GM18505 (cell line): ENCODE data around the gene NRSN2.
A peak's percentile ranks its signal among the peaks of the same experiment; 100 is the strongest.
"Not testable (repeated sequence)": the region's sequence is repeated elsewhere in the genome, so short reads cannot be mapped to it uniquely, and the experiment has no call there.

Experiments
- ATAC-seq: cut with Tn5 transposase; IDR thresholded peaks from one replicate; pipeline ENCODE4 v1.9.1; 2021; ENCODE audit not compliant: unreplicated experiment
- POLR2A ChIP-seq: IDR thresholded peaks from 4 replicates; pipeline ENCODE4 v1.6.1; 2011; ENCODE audit warnings: borderline replicate concordance; ENCODE audit not compliant: insufficient read depth, insufficient read length; ENCODE audit errors: extremely low read depth

The NRSN2 gene

GRCh38 chr20:378961-379336, 32.0 kb downstream of the NRSN2 start:
- ATAC-seq, result no peak
- no peak for TF ChIP-seq POLR2A

GRCh38 chr20:380763-381580, 34.1 kb downstream of the NRSN2 start:
- ATAC-seq, result peak; percentile 45
- TF ChIP-seq POLR2A, result peak; percentile 78

- peak; percentile 53 for TF ChIP-seq POLR2A
- peak; percentile 51 for ATAC-seq
Observed at GRCh38 chr20:381581-382290, 34.8 kb downstream of the NRSN2 start.

GRCh38 chr20:382291-383115, 35.6 kb downstream of the NRSN2 start:
- no peak for TF ChIP-seq POLR2A
- ATAC-seq, result peak; percentile 11

- no peak for ATAC-seq
- no peak for TF ChIP-seq POLR2A
Observed at GRCh38 chr20:383889-384288, 37.0 kb downstream of the NRSN2 start.

GRCh38 chr20:384723-385122, 37.8 kb downstream of the NRSN2 start:
- ATAC-seq, result no peak
- no peak for TF ChIP-seq POLR2A

- TF ChIP-seq POLR2A, result no peak
- no peak for ATAC-seq
Observed at GRCh38 chr20:385448-385847, 38.5 kb downstream of the NRSN2 start.

GRCh38 chr20:386634-387033, 39.7 kb downstream of the NRSN2 start:
- not testable (repeated sequence) for ATAC-seq

- ATAC-seq, result no peak
- TF ChIP-seq POLR2A, result no peak
Observed at GRCh38 chr20:387520-387919, 40.6 kb downstream of the NRSN2 start.

GRCh38 chr20:388034-388994, 41.4 kb downstream of the NRSN2 start:
- no peak for ATAC-seq
- no peak for TF ChIP-seq POLR2A

- ATAC-seq, result no peak
- no peak for TF ChIP-seq POLR2A
Observed at GRCh38 chr20:389220-389619, 42.3 kb downstream of the NRSN2 start.

- no peak for TF ChIP-seq POLR2A
- no peak for ATAC-seq
Observed at GRCh38 chr20:391041-391711, 44.3 kb downstream of the NRSN2 start.

GRCh38 chr20:393296-393695, 46.4 kb downstream of the NRSN2 start:
- not testable (repeated sequence) for ATAC-seq
